HepG2 (cell line): ENCODE data around the gene SIK2. TPM values are rescaled to one million over a fixed set of nuclear protein-coding genes. Genes with fewer than 3 reads are reported as not detected.

Experiments used
- DR1 ChIP-seq: sonication (generic); formaldehyde crosslinking; IDR thresholded peaks from 2 replicates; pipeline ENCODE4 v1.8.0; 2021; ENCODE audit warnings: mild to moderate bottlenecking, missing genetic modification reagents, inconsistent platforms
- FLYWCH1 ChIP-seq: sonication (generic); formaldehyde crosslinking; IDR thresholded peaks from 2 replicates; pipeline ENCODE4 v1.8.1; 2023; ENCODE audit warnings: mild to moderate bottlenecking, missing genetic modification reagents
- HHEX ChIP-seq: IDR thresholded peaks from 2 replicates; pipeline ENCODE4 v1.6.1; 2016; ENCODE audit warnings: control low read depth
- HNRNPH1 ChIP-seq: fragments of 200-400 bp; formaldehyde crosslinking; optimal IDR thresholded peaks from 2 replicates; pipeline ENCODE3; 2017; ENCODE audit warnings: mild to moderate bottlenecking, low read depth, low read length
- HNRNPUL1 ChIP-seq: fragments of 200-400 bp; formaldehyde crosslinking; IDR thresholded peaks from 2 replicates; pipeline ENCODE4 v1.6.1; 2017; ENCODE audit warnings: low read depth, mild to moderate bottlenecking, low read length, moderate library complexity
- MYC ChIP-seq: sonication (generic); formaldehyde crosslinking; IDR thresholded peaks from 2 replicates; pipeline ENCODE4 v1.9.0; 2021; ENCODE audit warnings: missing genetic modification reagents, borderline replicate concordance
- NCOA5 ChIP-seq: sonication (generic); formaldehyde crosslinking; IDR thresholded peaks from 2 replicates; pipeline ENCODE4 v1.4.0; 2020; ENCODE audit warnings: missing genetic modification reagents
- NFYB ChIP-seq: sonication (generic); formaldehyde crosslinking; IDR thresholded peaks from 2 replicates; pipeline ENCODE4 v1.4.0; 2020; ENCODE audit warnings: missing genetic modification reagents
- RELA ChIP-seq: sonication (generic); formaldehyde crosslinking; IDR thresholded peaks from 2 replicates; pipeline ENCODE4 v1.4.0; 2020; ENCODE audit warnings: missing genetic modification reagents
- RNF2 ChIP-seq: fragments of 450-650 bp; conservative IDR thresholded peaks from 2 replicates; pipeline ENCODE4 v1.6.1; 2016; ENCODE audit warnings: low read depth
- SUZ12 ChIP-seq: fragments of 150-350 bp; IDR thresholded peaks from 2 replicates; pipeline ENCODE4 v1.6.1; 2014; ENCODE audit warnings: low read depth, low read length
- TEAD2 ChIP-seq: sonication (generic); formaldehyde crosslinking; IDR thresholded peaks from 2 replicates; pipeline ENCODE4 v1.9.0; 2021; ENCODE audit warnings: missing genetic modification reagents
- TOE1 ChIP-seq: sonication (generic); formaldehyde crosslinking; IDR thresholded peaks from 2 replicates; pipeline ENCODE4 v1.4.0; 2020; ENCODE audit warnings: mild to moderate bottlenecking, missing genetic modification reagents
- ZFP82 ChIP-seq: sonication (generic); formaldehyde crosslinking; IDR thresholded peaks from 2 replicates; pipeline ENCODE4 v1.5.1; 2020; ENCODE audit warnings: mild to moderate bottlenecking, missing genetic modification reagents, borderline replicate concordance
- ZNF20 ChIP-seq: sonication (generic); formaldehyde crosslinking; IDR thresholded peaks from 2 replicates; pipeline ENCODE4 v1.4.0; 2020; ENCODE audit warnings: mild to moderate bottlenecking, moderate library complexity, missing genetic modification reagents
- ZZZ3 ChIP-seq: sonication (generic); formaldehyde crosslinking; IDR thresholded peaks from 2 replicates; pipeline ENCODE4 v1.4.0; 2020; ENCODE audit warnings: missing genetic modification reagents, mild to moderate bottlenecking, borderline replicate concordance
- polyA plus RNA-seq, 8 experiments: library from polyadenylated mRNA; depleted of rRNA in 3 of 8; stranded (reverse) in 7 of 8; unstranded in 1 of 8; fragments of >200 nt; fragmentation: Illumina TruSeq in 4 of 8; extraction: Trizol in 4 of 8; gene quantifications; 2 replicates each; pipeline versions ENCODE4 v1.2.1 to v1.2.3, GENCODE V29; 2011 to 2016; ENCODE audit warnings: low read depth in 4 of 8, missing spikeins in 1 of 8, mixed read lengths in 1 of 8; ENCODE audit not compliant: insufficient read depth in 1 of 8
- total RNA-seq, 5 experiments: library from RNA; depleted of rRNA; stranded (reverse); fragments of >200 nt; fragmentation: Illumina TruSeq; extraction: Trizol; gene quantifications; 2 replicates each; pipeline ENCODE4 v1.2.3, GENCODE V29; 2016; ENCODE audit warnings: low read depth in 1 of 5
- TF ChIP-seq, protein P1 (sequence below): IDR thresholded peaks from 2 replicates; pipeline ENCODE4 v1.6.1; 2016; ENCODE audit warnings: missing compliant biosample characterization, missing genetic modification reagents, borderline replicate concordance
- TF ChIP-seq, protein P2 (sequence below): sonication (generic); formaldehyde crosslinking; IDR thresholded peaks from 2 replicates; pipeline ENCODE4 v1.5.1; 2020; ENCODE audit warnings: missing genetic modification reagents, mild to moderate bottlenecking, borderline replicate concordance
- TF ChIP-seq, protein P3 (sequence below): sonication (generic); formaldehyde crosslinking; IDR thresholded peaks from 2 replicates; pipeline ENCODE4 v1.8.0; 2022; ENCODE audit warnings: mild to moderate bottlenecking, missing genetic modification reagents
- TF ChIP-seq, protein P4 (sequence below): sonication (generic); formaldehyde crosslinking; IDR thresholded peaks from 2 replicates; pipeline ENCODE4 v1.8.0; 2022; ENCODE audit warnings: missing genetic modification reagents, low read depth, mild to moderate bottlenecking, borderline replicate concordance
- TF ChIP-seq, protein P5 (sequence below): sonication (generic); formaldehyde crosslinking; IDR thresholded peaks from 2 replicates; pipeline ENCODE4 v1.4.0; 2020; ENCODE audit warnings: missing genetic modification reagents, borderline replicate concordance

Gene SIK2
- total and polyA plus RNA-seq, 2 of the 13 experiments (the other 11 are each of a cell fraction or from before 2014, with no cell fraction given), result 8.1 to 15.4 TPM

DNA sequence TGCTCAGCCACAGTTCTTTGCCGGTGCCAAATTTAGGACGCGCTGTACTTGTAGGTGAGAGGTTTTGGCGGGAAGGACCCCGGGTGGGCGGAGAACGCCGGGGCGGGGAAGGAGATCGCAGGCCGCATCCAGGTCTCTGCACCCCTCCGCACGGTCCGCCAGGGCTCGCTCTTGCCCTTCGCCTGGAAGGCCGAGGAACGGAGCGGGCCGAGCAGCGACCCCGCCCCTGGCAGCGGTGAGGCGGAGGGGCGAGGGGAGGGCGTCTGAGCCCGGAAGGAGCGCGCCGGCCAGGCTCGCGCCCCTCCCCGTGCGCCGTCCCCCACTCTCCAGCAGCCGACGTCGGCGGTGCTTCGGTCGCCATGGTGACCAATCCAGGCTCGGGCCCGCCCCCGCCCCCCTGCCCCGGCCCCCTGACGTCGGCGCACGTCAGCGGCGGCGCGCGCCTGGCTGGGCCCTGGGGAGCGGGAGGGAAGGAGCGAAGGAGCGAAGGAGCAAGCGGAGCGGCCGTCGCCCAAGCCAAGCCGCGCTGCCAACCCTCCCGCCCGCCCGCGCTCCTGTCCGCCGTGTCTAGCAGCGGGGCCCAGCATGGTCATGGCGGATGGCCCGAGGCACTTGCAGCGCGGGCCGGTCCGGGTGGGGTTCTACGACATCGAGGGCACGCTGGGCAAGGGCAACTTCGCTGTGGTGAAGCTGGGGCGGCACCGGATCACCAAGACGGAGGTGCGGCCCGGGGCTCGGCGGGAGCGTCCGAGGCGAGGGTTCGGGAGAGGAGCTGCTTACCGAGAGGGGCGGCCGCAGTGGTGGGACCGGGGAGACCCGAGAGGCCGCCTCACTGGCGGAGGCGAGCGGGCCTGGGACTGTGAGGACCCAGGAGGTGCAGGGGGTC is at the start of gene SIK2 (continued):
- TF ChIP-seq, protein P1, sequence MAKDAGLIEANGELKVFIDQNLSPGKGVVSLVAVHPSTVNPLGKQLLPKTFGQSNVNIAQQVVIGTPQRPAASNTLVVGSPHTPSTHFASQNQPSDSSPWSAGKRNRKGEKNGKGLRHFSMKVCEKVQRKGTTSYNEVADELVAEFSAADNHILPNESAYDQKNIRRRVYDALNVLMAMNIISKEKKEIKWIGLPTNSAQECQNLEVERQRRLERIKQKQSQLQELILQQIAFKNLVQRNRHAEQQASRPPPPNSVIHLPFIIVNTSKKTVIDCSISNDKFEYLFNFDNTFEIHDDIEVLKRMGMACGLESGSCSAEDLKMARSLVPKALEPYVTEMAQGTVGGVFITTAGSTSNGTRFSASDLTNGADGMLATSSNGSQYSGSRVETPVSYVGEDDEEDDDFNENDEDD (CRISPR knock-in tag), result peak; percentile 90
- TF ChIP-seq HNRNPH1 (no peak), SUZ12 (no peak), RELA (peak; percentile 52; the same call in 1 of the 2 replicates), ZZZ3 (CRISPR knock-in tag) (no peak), HHEX (CRISPR knock-in tag) (no peak), NFYB (peak; percentile 35), FLYWCH1 (CRISPR knock-in tag) (no peak), HNRNPUL1 (no peak), RNF2 (no peak), ZFP82 (CRISPR knock-in tag) (peak; percentile 52; the same call in 1 of the 2 replicates), ZNF20 (CRISPR knock-in tag) (no peak), NCOA5 (CRISPR knock-in tag) (no peak), TEAD2 (no peak), MYC (CRISPR knock-in tag) (peak; percentile 77; the same call in 1 of the 2 replicates), DR1 (CRISPR knock-in tag) (peak; percentile 61; the same call in 1 of the 2 replicates), TOE1 (CRISPR knock-in tag) (no peak; the same call in 1 of the 2 replicates)
- TF ChIP-seq, protein P2, sequence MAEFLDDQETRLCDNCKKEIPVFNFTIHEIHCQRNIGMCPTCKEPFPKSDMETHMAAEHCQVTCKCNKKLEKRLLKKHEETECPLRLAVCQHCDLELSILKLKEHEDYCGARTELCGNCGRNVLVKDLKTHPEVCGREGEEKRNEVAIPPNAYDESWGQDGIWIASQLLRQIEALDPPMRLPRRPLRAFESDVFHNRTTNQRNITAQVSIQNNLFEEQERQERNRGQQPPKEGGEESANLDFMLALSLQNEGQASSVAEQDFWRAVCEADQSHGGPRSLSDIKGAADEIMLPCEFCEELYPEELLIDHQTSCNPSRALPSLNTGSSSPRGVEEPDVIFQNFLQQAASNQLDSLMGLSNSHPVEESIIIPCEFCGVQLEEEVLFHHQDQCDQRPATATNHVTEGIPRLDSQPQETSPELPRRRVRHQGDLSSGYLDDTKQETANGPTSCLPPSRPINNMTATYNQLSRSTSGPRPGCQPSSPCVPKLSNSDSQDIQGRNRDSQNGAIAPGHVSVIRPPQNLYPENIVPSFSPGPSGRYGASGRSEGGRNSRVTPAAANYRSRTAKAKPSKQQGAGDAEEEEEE (CRISPR knock-in tag), result no peak
- TF ChIP-seq, protein P3, sequence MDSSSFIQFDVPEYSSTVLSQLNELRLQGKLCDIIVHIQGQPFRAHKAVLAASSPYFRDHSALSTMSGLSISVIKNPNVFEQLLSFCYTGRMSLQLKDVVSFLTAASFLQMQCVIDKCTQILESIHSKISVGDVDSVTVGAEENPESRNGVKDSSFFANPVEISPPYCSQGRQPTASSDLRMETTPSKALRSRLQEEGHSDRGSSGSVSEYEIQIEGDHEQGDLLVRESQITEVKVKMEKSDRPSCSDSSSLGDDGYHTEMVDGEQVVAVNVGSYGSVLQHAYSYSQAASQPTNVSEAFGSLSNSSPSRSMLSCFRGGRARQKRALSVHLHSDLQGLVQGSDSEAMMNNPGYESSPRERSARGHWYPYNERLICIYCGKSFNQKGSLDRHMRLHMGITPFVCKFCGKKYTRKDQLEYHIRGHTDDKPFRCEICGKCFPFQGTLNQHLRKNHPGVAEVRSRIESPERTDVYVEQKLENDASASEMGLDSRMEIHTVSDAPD, result peak; percentile 79; the same call in 1 of the 2 replicates
- TF ChIP-seq, protein P4, sequence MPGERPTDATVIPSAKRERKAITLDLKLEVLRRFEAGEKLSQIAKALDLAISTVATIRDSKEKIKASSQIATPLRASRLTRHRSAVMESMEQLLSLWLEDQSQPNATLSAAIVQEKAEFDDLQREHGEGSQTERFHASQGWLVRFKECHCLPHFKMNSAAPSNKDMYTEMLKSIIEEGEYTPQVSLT (CRISPR knock-in tag), result no peak
- TF ChIP-seq, protein P5, sequence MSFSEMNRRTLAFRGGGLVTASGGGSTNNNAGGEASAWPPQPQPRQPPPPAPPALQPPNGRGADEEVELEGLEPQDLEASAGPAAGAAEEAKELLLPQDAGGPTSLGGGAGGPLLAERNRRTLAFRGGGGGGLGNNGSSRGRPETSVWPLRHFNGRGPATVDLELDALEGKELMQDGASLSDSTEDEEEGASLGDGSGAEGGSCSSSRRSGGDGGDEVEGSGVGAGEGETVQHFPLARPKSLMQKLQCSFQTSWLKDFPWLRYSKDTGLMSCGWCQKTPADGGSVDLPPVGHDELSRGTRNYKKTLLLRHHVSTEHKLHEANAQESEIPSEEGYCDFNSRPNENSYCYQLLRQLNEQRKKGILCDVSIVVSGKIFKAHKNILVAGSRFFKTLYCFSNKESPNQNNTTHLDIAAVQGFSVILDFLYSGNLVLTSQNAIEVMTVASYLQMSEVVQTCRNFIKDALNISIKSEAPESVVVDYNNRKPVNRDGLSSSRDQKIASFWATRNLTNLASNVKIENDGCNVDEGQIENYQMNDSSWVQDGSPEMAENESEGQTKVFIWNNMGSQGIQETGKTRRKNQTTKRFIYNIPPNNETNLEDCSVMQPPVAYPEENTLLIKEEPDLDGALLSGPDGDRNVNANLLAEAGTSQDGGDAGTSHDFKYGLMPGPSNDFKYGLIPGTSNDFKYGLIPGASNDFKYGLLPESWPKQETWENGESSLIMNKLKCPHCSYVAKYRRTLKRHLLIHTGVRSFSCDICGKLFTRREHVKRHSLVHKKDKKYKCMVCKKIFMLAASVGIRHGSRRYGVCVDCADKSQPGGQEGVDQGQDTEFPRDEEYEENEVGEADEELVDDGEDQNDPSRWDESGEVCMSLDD (CRISPR knock-in tag), result no peak
